Naive thymus-derived CD4-positive, alpha-beta T cell (primary cell): ENCODE measurements around the gene TMPRSS2. TPM values are rescaled to one million over a fixed set of nuclear protein-coding genes. Genes with fewer than 3 reads are reported as not detected.

ENCODE experiments used
- ATAC-seq: fragments of 150-1000 bp; cut with Tn5 transposase; 2 replicates; pipeline ENCODE4 v1.10.0; 2021; ENCODE audit warnings: mild to moderate bottlenecking, moderate library complexity
- CTCF ChIA-PET: fragments of 350-600 bp; sonication (Branson Sonifier 250); formaldehyde crosslinking; loops from one replicate; lab custom pipeline; 2021; ENCODE audit warnings: antibody characterized with exemption; lab: Charles Lee
- POLR2A ChIA-PET: fragments of 350-600 bp; sonication (Branson Sonifier 250); formaldehyde crosslinking; loops from one replicate; lab custom pipeline; 2021; ENCODE audit warnings: antibody characterized with exemption, inconsistent platforms; lab: Charles Lee
- DNase-seq, 9 donors: peaks; one replicate each; pipeline versions ENCODE4 v3.0.0 to v3.0.0-alpha.2; 2020 to 2022; ENCODE audit warnings: mixed read lengths in 1 of 9
- H3K27ac ChIP-seq: one replicate; pipeline ENCODE4 v1.7.0; 2013; ENCODE audit warnings: mild to moderate bottlenecking, low read depth, low read length, moderate library complexity
- H3K27me3 ChIP-seq, 2 donors: one replicate each; pipeline ENCODE4 v1.7.0; 2013; ENCODE audit warnings: low read length in 2 of 2, mild to moderate bottlenecking in 2 of 2, moderate library complexity in 2 of 2; ENCODE audit not compliant: control insufficient read depth in 2 of 2, insufficient read depth in 2 of 2
- H3K36me3 ChIP-seq, 3 experiments: 1 replicate in 2 of 3; 2 replicates in 1 of 3; pipeline ENCODE4 v1.7.0; 2013; ENCODE audit warnings: low read length in 3 of 3, mild to moderate bottlenecking in 3 of 3, moderate library complexity in 1 of 3; ENCODE audit not compliant: insufficient read depth in 3 of 3, control insufficient read depth in 2 of 3
- H3K4me1 ChIP-seq, 2 donors: one replicate each; pipeline ENCODE4 v1.7.0; 2013; ENCODE audit warnings: low read length in 2 of 2, mild to moderate bottlenecking in 2 of 2, moderate library complexity in 1 of 2; ENCODE audit not compliant: control insufficient read depth in 2 of 2, insufficient read depth in 2 of 2
- H3K4me3 ChIP-seq: 2 replicates; pipeline ENCODE4 v1.7.0; 2013; ENCODE audit warnings: mild to moderate bottlenecking, low read length
- H3K9me3 ChIP-seq, 3 experiments: 1 replicate in 2 of 3; 2 replicates in 1 of 3; pipeline ENCODE4 v1.7.0; 2013; ENCODE audit warnings: low read length in 3 of 3; ENCODE audit not compliant: control insufficient read depth in 2 of 3
- H3K27ac Mint-ChIP-seq, 9 donors: one replicate each; pipeline ENCODE4 v1.8.0; 2020 to 2022; ENCODE audit warnings: mixed read lengths in 9 of 9, mild to moderate bottlenecking in 8 of 9, moderate library complexity in 5 of 9, inconsistent platforms in 2 of 9
- H3K27me3 Mint-ChIP-seq, 5 donors: one replicate each; pipeline ENCODE4 v1.8.0; 2021 to 2022; ENCODE audit warnings: mixed read lengths in 5 of 5, mild to moderate bottlenecking in 1 of 5
- H3K36me3 Mint-ChIP-seq, 5 donors: one replicate each; pipeline ENCODE4 v1.8.0; 2020 to 2022; ENCODE audit warnings: mixed read lengths in 5 of 5, mild to moderate bottlenecking in 3 of 5, inconsistent platforms in 1 of 5
- H3K4me1 Mint-ChIP-seq, 7 donors: one replicate each; pipeline ENCODE4 v1.8.0; 2020 to 2022; ENCODE audit warnings: mixed read lengths in 7 of 7, mild to moderate bottlenecking in 3 of 7, inconsistent platforms in 1 of 7
- H3K4me3 Mint-ChIP-seq, 10 donors: one replicate each; pipeline ENCODE4 v1.8.0; 2020 to 2022; ENCODE audit warnings: mild to moderate bottlenecking in 10 of 10, mixed read lengths in 10 of 10, moderate library complexity in 6 of 10, inconsistent platforms in 2 of 10
- H3K9me3 Mint-ChIP-seq, 11 donors: one replicate each; pipeline ENCODE4 v1.8.0; 2020 to 2022; ENCODE audit warnings: mixed read lengths in 11 of 11, mild to moderate bottlenecking in 4 of 11, inconsistent platforms in 1 of 11, moderate library complexity in 1 of 11
- intact Hi-C, 2 donors: fragments of 100-400 bp; cut with micrococcal nuclease; formaldehyde crosslinking; loops; one replicate each; pipeline ENCODE4 v1.15.1; 2023
- polyA plus RNA-seq, 2 donors: library from polyadenylated mRNA; unstranded; fragments of 300-500 nt; fragmentation: Illumina TruSeq; gene quantifications; one replicate each; pipeline ENCODE4 v1.2.3, GENCODE V29; 2021
- total RNA-seq, 6 experiments: library from RNA in 5 of 6; stranded (reverse) in 5 of 6; gene quantifications; 1 replicate in 5 of 6; 2 replicates in 1 of 6; pipeline ENCODE4 v1.2.3 and lab custom pipeline; 2021 to 2026

Gene TMPRSS2
- total and polyA plus RNA-seq, 7 experiments from 2014 or later: not detected

DNA sequence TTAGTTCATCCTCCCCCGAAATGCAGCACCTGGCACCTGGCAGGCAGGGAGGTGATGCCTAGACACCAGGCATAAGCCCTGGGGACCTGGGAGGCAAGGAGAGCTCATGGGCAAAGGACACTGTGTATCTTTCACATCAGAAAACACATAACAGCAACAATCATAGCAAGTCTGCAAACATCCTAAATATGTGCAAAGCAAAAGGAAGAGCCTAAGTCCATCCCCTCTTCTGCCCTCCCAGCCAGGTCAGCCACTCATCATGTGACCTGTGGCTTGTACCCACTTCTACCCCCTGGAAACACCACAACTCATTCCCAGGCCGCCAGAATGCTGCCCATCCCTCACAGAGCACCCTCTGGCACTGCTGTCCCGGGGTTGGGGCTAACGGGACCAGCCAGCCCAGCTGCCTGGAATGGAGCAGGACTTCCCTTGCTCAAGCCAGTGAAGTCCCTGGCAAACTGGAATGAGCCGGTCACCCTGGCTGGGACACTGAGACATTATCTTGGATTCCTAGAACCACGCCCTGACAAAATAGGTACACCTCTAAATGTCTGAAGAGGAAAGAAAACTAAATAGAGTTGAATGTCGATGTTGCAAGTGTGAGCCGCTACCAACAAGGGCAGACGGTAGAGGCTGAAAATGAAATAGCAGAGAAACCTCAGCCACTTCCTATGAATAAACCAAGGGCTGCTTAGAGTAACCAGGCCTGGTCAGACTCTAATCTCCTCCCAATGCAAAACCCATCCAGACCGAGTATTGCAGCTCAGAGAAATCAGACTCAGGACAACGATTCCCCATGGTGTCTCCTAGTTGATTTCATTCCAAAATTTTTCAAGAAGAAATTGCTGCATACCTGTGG is 29.4 kb downstream of the TMPRSS2 start:
- Mint-ChIP-seq H3K4me1 (peaks cover 0 to 7% (median 0%) of the 10 kb centered on the region in 7 donors), H3K36me3 (no peaks in the 10 kb centered on the region), H3K4me3 (no peak overlapping the region), H3K27me3 (peaks cover 0 to 14% (median 8%) of the 10 kb centered on the region in 5 donors), H3K9me3 (no peaks in the 10 kb centered on the region), H3K27ac (no peak overlapping the region)
- ChIA-PET CTCF (no interaction called here), POLR2A (no interaction called here)
- intact Hi-C loops: no loop called here
- H3K27me3 ChIP-seq: no peaks in the 10 kb centered on the region
- H3K9me3 ChIP-seq: no peaks in the 10 kb centered on the region
- ATAC-seq: no peak
- no peak overlapping the region for H3K27ac ChIP-seq
- DNase-seq: no peak
- no peaks in the 10 kb centered on the region for H3K4me1 ChIP-seq
- no peak overlapping the region for H3K4me3 ChIP-seq
- H3K36me3 ChIP-seq: no peaks in the 10 kb centered on the region

DNA sequence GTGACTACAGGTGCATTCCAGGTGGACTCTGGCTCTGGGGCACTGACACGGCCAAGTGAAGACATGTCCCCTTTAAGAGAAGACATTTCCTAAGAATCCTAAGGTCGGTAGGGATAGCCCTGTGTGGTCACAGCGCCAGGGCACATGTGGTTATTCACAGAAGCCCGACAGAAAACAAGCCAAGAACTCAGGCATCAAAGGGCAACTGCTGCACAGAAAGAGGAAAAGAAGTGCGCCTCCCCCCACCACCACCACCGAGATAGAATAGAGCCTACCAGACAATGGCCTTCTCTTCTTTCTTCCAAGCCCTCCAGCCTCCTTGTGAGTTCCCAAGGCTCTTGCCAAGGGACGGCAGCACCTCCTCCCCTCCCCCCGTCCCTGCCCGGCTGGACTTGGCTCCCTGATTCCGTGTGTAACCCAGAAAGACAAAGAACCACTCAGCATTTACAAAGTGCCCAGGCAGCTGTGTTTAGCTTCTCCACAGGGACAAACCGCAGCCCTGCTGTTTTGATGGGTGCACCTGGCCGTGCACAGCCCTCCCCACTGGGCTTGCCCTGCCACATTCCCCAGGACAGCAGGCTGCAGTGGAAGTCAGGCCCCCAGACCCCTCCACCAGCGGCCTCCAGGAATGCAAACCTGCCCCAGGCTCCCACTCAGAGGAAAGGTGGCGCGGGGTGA is 30.2 kb downstream of the TMPRSS2 start:
- Mint-ChIP-seq H3K9me3 (no peaks in the 10 kb centered on the region), H3K4me1 (peaks cover 0 to 7% (median 0%) of the 10 kb centered on the region in 7 donors), H3K27me3 (peaks cover 0 to 14% (median 8%) of the 10 kb centered on the region in 5 donors), H3K27ac (no peak overlapping the region), H3K4me3 (no peak overlapping the region), H3K36me3 (no peaks in the 10 kb centered on the region)
- intact Hi-C loops: no loop called here
- H3K4me1 ChIP-seq: no peaks in the 10 kb centered on the region
- no peaks in the 10 kb centered on the region for H3K36me3 ChIP-seq
- H3K27ac ChIP-seq: no peak overlapping the region
- ChIA-PET POLR2A (no interaction called here), CTCF (no interaction called here)
- ATAC-seq: no peak
- no peak for DNase-seq
- no peak overlapping the region for H3K4me3 ChIP-seq
- H3K27me3 ChIP-seq: no peaks in the 10 kb centered on the region
- H3K9me3 ChIP-seq: no peaks in the 10 kb centered on the region

DNA sequence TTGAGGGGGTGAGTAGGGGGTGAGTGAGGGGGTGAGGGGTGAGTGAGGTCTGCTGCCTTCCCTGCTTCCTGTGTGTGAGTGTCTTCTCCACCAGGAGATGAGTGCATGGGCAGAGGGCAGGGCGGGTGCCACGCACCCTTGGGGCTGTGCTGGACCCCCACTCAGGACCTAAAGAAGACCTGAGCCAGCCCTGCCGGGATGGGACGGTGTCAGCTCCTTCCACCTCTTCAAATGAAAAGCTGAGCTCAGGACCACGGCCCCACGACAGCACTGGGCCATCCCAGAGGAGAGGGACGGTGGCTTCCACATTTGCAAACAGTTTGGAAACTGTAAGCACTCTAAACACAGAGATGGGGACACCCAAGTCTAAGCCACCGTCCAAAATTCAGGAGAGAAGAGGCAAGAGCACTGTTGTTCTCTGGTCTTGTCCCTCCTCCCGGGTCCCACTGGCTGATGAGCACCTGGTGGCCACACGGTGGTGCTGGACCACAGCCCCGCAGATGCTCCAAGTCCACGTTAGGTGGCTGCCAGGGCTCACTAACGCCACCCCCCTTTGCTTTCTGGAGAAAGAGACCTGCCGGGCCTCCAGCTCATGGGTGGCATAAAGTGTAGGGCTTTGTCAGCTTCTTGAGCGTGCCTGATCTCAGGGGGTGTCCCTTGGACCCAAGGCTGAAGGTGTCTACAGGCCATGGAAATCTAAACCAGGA is 32.1 kb downstream of the TMPRSS2 start:
- ChIA-PET POLR2A (no interaction called here), CTCF (no interaction called here)
- intact Hi-C loops: no loop called here
- H3K27me3 Mint-ChIP-seq: peaks cover 0 to 19% (median 10%) of the 10 kb centered on the region in 5 donors
- H3K4me1 ChIP-seq: no peaks in the 10 kb centered on the region
- H3K4me3 ChIP-seq: no peak overlapping the region
- H3K9me3 Mint-ChIP-seq: no peaks in the 10 kb centered on the region
- peaks cover 0 to 7% (median 0%) of the 10 kb centered on the region in 7 donors for H3K4me1 Mint-ChIP-seq
- DNase-seq: no peak
- no peak for ATAC-seq
- H3K4me3 Mint-ChIP-seq: no peak overlapping the region
- no peaks in the 10 kb centered on the region for H3K36me3 ChIP-seq
- no peak overlapping the region for H3K27ac ChIP-seq
- H3K9me3 ChIP-seq: no peaks in the 10 kb centered on the region
- H3K27me3 ChIP-seq: no peaks in the 10 kb centered on the region
- H3K36me3 Mint-ChIP-seq: no peaks in the 10 kb centered on the region
- no peak overlapping the region for H3K27ac Mint-ChIP-seq

DNA sequence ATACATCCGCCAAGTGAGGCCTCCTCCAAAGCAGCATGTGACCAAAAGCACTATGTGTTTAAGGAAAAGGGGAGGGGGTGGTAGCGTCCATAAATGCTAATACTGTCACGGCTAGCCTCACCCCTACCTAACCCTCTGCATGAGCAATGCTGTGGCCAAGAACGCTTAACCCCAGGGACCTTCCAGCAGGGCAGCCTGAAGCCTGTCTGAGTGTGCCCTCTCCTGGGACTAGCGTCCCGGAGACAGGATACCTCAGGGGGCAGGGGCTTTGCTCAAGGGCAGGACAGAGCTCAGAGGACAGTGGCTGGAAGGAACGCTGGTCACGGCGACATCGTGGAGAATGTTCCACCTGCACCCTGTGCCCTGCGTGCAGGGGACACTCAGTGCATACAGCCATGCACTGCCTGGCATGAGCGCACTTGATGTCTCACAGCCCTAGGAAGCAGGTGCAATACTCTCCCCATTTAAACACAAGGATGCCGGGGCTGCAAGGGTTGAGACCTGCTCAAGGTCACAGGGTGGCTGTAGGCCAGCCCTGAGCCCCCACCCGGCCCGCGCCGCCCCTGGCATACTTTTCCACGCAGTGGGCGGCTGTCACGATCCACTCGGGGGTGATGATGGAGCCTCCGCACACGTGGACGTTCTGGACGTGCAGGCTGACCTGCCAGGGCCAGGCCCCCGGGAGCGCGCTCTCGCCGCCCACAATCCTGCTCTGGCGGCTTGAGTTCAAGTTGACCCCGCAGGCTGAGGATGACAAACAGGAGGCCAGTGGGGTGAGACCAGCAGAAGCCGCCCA is 35.0 kb downstream of the TMPRSS2 start:
- no peaks in the 10 kb centered on the region for H3K9me3 Mint-ChIP-seq
- peaks cover 0 to 10% (median 0%) of the 10 kb centered on the region in 5 donors for H3K36me3 Mint-ChIP-seq
- DNase-seq (no peak), ATAC-seq (no peak)
- Histone ChIP-seq H3K36me3 (no peaks in the 10 kb centered on the region), H3K27ac (no peak overlapping the region), H3K27me3 (no peaks in the 10 kb centered on the region), H3K4me3 (no peak overlapping the region), H3K4me1 (no peaks in the 10 kb centered on the region), H3K9me3 (no peaks in the 10 kb centered on the region)
- ChIA-PET POLR2A (no interaction called here), CTCF (no interaction called here)
- intact Hi-C loops: no loop called here
- H3K4me1 Mint-ChIP-seq: peaks cover 0 to 16% (median 7%) of the 10 kb centered on the region in 7 donors
- peaks cover 9 to 35% (median 21%) of the 10 kb centered on the region in 5 donors for H3K27me3 Mint-ChIP-seq
- H3K4me3 Mint-ChIP-seq: no peak overlapping the region
- H3K27ac Mint-ChIP-seq: no peak overlapping the region

DNA sequence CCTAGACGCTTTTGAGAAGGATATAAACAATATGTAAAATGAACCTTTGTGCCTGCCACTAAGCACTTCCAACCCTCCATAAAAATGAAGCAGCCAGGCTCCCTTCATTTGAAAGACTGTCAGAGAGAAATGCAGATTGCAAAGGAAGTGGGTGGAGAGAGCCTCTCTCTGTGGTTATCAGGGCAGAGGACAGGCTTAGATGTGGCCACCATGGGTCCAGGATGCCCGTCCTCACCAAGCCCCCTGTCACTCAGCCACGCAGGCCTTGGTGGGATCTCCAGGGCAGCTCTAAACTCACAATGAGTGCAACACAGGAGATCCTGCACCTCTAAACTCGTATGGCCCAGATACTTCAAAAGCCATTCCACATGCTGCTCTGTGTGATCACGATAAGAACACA is 37.9 kb downstream of the TMPRSS2 start:
- H3K9me3 ChIP-seq: no peaks in the 10 kb centered on the region

More for the DNA sequence above, 37.9 kb downstream of the TMPRSS2 start:
- no peak overlapping the region for H3K27ac ChIP-seq
- Mint-ChIP-seq H3K27ac (no peak overlapping the region), H3K4me1 (peaks cover 0 to 16% (median 0%) of the 10 kb centered on the region in 7 donors), H3K9me3 (peaks cover 0 to 1% (median 0%) of the 10 kb centered on the region in 11 donors), H3K27me3 (peaks cover 6 to 39% (median 22%) of the 10 kb centered on the region in 5 donors), H3K36me3 (peaks cover 0 to 10% (median 0%) of the 10 kb centered on the region in 5 donors), H3K4me3 (no peak overlapping the region)
- ATAC-seq: no peak
- H3K4me3 ChIP-seq: no peak overlapping the region
- intact Hi-C loops: no loop called here
- no peak for DNase-seq
- H3K27me3 ChIP-seq: no peaks in the 10 kb centered on the region
- ChIA-PET CTCF (no interaction called here), POLR2A (no interaction called here)
- no peaks in the 10 kb centered on the region for H3K36me3 ChIP-seq
- H3K4me1 ChIP-seq: no peaks in the 10 kb centered on the region
